ENCODE results near the gene PLEKHO1.
"Not testable (repeated sequence)": the region's sequence is repeated elsewhere in the genome, so short reads cannot be mapped to it uniquely, and the experiment has no call there.

The PLEKHO1 gene

DNA sequence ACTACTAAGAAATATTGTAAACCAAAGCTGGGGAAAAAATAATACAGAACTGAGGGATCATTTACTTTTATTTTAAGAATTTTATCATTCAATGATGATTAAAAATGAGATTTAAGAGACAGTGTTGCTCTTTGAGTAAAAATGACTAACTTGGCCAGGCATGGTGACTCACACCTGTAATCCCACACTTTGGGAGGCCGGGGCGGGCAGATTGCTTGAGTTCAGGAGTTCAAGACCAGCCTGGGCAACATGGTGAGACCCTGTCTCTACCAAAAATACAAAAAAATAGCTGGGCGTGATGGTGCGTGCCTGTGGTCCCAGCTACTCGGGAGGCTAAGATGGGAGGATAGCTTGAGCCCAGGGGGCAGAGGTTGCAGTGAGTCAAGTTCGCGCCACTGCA is 21.8 kb upstream of the PLEKHO1 start:
- Histone ChIP-seq H3K4me2 (ENCODE audit: low read length) (no peak overlapping the region), H3K4me3 (ENCODE audit: low read length) (no peak overlapping the region)

DNA sequence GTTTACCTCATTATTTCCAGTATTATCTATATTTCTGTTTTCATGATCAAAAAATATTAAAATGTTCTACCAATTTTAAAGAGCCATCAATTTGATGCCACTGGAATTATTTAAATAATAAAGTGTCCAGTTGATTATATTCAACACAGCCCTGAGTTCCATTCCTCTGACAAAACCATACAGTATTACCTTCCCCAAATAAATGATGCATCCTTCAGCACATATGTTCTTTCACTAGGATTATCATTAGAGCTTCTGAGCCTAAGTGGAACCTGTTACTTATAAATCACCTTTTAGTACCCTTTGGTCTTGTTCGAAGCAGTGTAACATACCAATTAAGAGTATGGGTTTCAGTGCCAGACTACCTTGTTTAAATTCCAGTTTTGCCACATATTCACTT is 17.3 kb upstream of the PLEKHO1 start:
- Histone ChIP-seq H3K27me3 (ENCODE audit: control insufficient read depth, insufficient read depth, low read length) (no peaks in the 10 kb centered on the region), H3K4me3 (ENCODE audit: low read length) (no peak overlapping the region), H3K9ac (ENCODE audit: low read depth, low read length) (no peak overlapping the region), H3K9me3 (replicated peaks; ENCODE audit: low read length) (no peaks in the 10 kb centered on the region), H3K36me3 (ENCODE audit: insufficient read depth, low read length) (no peaks in the 10 kb centered on the region), H3K4me1 (ENCODE audit: control insufficient read depth, insufficient read depth, low read length) (peaks cover 6% of the 10 kb centered on the region), H3K4me2 (ENCODE audit: low read length) (no peak overlapping the region)

More for the DNA sequence above, 21.8 kb upstream of the PLEKHO1 start:
- no peaks in the 10 kb centered on the region for H3K27me3 ChIP-seq (ENCODE audit: control insufficient read depth, insufficient read depth, low read length)
- H3K4me1 ChIP-seq (ENCODE audit: control insufficient read depth, insufficient read depth, low read length), result no peaks in the 10 kb centered on the region
- H3K9me3 ChIP-seq (replicated peaks; ENCODE audit: low read length), result no peaks in the 10 kb centered on the region
- H3K36me3 ChIP-seq (ENCODE audit: insufficient read depth, low read length), result no peaks in the 10 kb centered on the region
- no peak overlapping the region for H3K9ac ChIP-seq (ENCODE audit: low read depth, low read length)

DNA sequence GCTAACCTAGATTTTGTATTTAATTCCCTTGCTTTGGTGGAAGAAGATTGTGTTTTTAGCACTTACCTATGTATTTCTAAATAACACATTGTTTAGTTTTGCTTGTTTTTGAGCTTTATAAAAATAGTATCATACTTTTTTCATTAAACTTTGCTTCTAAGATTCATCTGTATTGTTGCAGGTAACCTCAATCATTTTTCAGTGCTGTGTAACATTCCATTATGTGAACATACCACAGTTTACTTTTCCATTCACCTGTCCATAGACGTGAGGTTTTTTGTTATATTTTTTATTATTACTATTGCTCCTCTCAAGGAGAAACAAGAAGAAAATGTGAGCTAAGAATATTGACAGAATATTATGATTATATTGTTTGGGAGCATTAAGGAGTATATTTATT is 15.2 kb upstream of the PLEKHO1 start:
- H3K36me3 ChIP-seq (ENCODE audit: insufficient read depth, low read length), result no peaks in the 10 kb centered on the region
- H3K9ac ChIP-seq (ENCODE audit: low read depth, low read length), result no peak overlapping the region
- no peak overlapping the region for H3K4me2 ChIP-seq (ENCODE audit: low read length)
- no peaks in the 10 kb centered on the region for H3K27me3 ChIP-seq (ENCODE audit: control insufficient read depth, insufficient read depth, low read length)
- no peaks in the 10 kb centered on the region for H3K9me3 ChIP-seq (replicated peaks; ENCODE audit: low read length)
- no peak overlapping the region for H3K4me3 ChIP-seq (ENCODE audit: low read length)
- peaks cover 6% of the 10 kb centered on the region for H3K4me1 ChIP-seq (ENCODE audit: control insufficient read depth, insufficient read depth, low read length)

DNA sequence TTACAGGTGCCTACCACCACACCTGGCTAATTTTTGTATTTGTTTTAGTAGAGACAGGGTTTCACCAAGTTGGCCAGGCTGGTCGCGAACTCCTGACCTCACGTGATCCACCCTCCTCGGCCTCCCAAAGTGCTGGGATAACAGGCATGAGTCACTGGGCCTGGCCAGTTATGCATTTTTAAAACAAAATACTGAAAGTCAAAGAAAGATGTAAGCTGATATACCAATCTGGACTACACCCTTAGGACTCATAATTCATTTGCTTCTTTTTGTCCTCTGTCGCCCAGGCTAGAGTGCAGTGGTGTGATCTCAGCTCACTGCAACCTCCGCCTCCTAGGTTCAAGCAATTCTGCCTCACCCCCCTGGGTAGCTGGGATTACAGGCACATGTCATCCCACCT is 14.3 kb upstream of the PLEKHO1 start:
- H3K27me3 ChIP-seq (ENCODE audit: control insufficient read depth, insufficient read depth, low read length); H3K9ac ChIP-seq (ENCODE audit: low read depth, low read length); H3K4me2 ChIP-seq (ENCODE audit: low read length); H3K4me3 ChIP-seq (ENCODE audit: low read length); H3K4me1 ChIP-seq (ENCODE audit: control insufficient read depth, insufficient read depth, low read length); H3K9me3 ChIP-seq (replicated peaks; ENCODE audit: low read length); H3K36me3 ChIP-seq (ENCODE audit: insufficient read depth, low read length): not testable (repeated sequence)

DNA sequence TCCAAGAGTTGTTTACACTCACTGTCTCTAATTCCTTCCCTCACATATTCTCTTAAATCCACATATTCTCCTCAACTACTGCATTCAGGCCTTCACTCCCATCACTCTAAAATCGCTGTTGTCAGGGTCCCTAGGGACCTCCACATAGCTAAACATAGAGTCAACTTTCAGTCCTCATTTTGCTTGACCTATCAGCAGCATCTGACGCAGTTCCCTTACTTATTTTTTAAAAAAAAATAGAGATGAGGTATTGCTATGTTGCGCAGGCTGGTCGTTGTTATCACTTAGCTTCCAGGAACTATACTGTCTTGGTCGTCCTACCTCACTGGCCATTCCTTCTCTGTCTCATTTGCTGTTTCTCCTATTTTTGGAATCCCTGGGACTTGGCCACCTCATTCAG is 11.7 kb upstream of the PLEKHO1 start:
- no peaks in the 10 kb centered on the region for H3K9me3 ChIP-seq (replicated peaks; ENCODE audit: low read length)
- H3K9ac ChIP-seq (ENCODE audit: low read depth, low read length), result no peak overlapping the region
- H3K36me3 ChIP-seq (ENCODE audit: insufficient read depth, low read length), result no peaks in the 10 kb centered on the region
- no peak overlapping the region for H3K4me2 ChIP-seq (ENCODE audit: low read length)
- no peaks in the 10 kb centered on the region for H3K27me3 ChIP-seq (ENCODE audit: control insufficient read depth, insufficient read depth, low read length)
- no peak overlapping the region for H3K4me3 ChIP-seq (ENCODE audit: low read length)
- H3K4me1 ChIP-seq (ENCODE audit: control insufficient read depth, insufficient read depth, low read length), result peaks cover 6% of the 10 kb centered on the region

DNA sequence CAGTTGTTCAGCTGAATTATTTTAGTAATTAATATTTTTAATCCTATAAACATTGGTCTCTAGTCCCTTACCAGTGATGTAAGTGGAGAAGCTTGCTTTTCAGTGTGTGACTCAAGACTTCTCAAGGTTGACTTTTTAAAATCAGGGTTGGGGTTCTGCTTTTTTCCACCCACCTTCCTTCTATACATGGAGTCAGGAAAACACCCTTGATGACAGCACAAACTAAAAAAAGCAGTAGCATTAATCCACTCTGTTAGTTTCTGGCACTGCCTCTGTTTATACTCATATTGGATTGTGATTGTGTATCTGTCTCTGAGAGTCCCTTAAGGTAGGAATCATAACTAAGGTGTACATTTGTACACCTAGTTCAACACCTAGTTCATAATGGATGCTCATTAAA is 8.3 kb upstream of the PLEKHO1 start:
- Histone ChIP-seq H3K27me3 (ENCODE audit: control insufficient read depth, insufficient read depth, low read length) (no peaks in the 10 kb centered on the region), H3K4me3 (ENCODE audit: low read length) (no peak overlapping the region), H3K4me1 (ENCODE audit: control insufficient read depth, insufficient read depth, low read length) (no peaks in the 10 kb centered on the region), H3K9ac (ENCODE audit: low read depth, low read length) (no peak overlapping the region), H3K4me2 (ENCODE audit: low read length) (no peak overlapping the region), H3K9me3 (replicated peaks; ENCODE audit: low read length) (no peaks in the 10 kb centered on the region), H3K36me3 (ENCODE audit: insufficient read depth, low read length) (peaks cover 5% of the 10 kb centered on the region)

DNA sequence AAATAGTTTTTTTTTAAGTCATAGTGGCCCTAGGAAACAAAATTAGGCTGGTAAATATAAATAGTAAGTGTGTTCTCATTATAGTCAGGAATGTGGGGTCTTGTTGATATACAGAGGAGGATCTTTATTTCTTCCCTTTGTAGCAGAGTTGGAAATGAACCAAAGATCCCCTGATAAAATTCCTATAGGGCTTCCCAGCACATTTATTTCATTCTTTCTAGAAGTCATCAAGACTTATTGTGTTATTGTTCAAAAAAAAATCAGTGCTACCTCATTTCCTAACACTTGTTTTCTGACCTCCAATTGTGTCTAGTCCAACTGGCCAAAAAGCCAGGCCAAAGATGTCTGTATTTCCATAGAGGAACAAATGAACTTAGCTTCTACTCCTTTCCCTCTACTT is 7.6 kb upstream of the PLEKHO1 start:
- Histone ChIP-seq H3K36me3 (ENCODE audit: insufficient read depth, low read length) (peaks cover 5% of the 10 kb centered on the region), H3K4me3 (ENCODE audit: low read length) (no peak overlapping the region), H3K4me1 (ENCODE audit: control insufficient read depth, insufficient read depth, low read length) (no peaks in the 10 kb centered on the region), H3K9me3 (replicated peaks; ENCODE audit: low read length) (no peaks in the 10 kb centered on the region), H3K4me2 (ENCODE audit: low read length) (no peak overlapping the region), H3K27me3 (ENCODE audit: control insufficient read depth, insufficient read depth, low read length) (no peaks in the 10 kb centered on the region), H3K9ac (ENCODE audit: low read depth, low read length) (no peak overlapping the region)

DNA sequence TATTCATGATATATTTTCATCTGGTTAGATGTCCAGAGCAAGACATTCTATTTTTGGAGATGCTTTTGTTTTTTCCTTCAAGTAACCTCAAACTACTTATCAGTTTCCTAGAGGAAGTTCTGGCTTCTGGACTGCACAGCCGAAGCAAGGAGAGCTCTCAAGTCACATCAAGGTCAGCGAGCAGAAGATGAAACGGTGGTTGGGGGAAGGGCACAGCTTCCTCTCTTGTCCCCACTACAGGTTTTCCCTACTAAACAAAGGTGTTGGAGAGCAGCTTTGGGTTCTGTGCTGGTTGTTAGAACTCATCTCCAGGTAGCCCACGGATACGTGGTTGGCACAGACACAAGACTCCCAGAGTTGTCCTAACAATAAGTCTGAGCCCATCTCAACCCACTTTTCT is 5.1 kb upstream of the PLEKHO1 start:
- no peak overlapping the region for H3K9ac ChIP-seq (ENCODE audit: low read depth, low read length)

DNA sequence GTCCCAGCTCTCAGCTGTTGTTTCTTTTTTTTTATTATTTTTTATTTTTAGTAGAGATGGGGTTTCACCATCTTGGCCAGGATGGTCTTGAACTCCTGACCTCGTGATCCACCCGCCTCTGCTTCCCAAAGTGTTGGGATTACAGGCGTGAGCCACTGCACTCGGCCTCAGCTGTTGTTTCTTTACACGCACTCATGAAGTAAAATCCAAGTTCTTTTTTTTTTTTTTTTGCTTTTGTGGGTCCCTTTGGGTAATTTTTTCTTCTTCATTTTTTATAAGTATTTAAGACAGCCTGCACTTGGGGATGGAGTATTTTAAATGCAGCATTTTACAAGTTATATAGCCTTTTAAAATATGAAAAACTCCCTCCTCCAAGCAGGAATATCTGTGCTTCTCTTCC is 3.7 kb upstream of the PLEKHO1 start:
- not testable (repeated sequence) for H3K4me3 ChIP-seq (ENCODE audit: low read length); H3K36me3 ChIP-seq (ENCODE audit: insufficient read depth, low read length); H3K9ac ChIP-seq (ENCODE audit: low read depth, low read length); H3K4me2 ChIP-seq (ENCODE audit: low read length); H3K4me1 ChIP-seq (ENCODE audit: control insufficient read depth, insufficient read depth, low read length); H3K27me3 ChIP-seq (ENCODE audit: control insufficient read depth, insufficient read depth, low read length); H3K9me3 ChIP-seq (replicated peaks; ENCODE audit: low read length)

More for the DNA sequence above, 5.1 kb upstream of the PLEKHO1 start:
- peaks cover 5% of the 10 kb centered on the region for H3K36me3 ChIP-seq (ENCODE audit: insufficient read depth, low read length)
- H3K27me3 ChIP-seq (ENCODE audit: control insufficient read depth, insufficient read depth, low read length), result no peaks in the 10 kb centered on the region
- no peak overlapping the region for H3K4me2 ChIP-seq (ENCODE audit: low read length)
- H3K4me3 ChIP-seq (ENCODE audit: low read length), result no peak overlapping the region
- H3K9me3 ChIP-seq (replicated peaks; ENCODE audit: low read length), result no peaks in the 10 kb centered on the region
- H3K4me1 ChIP-seq (ENCODE audit: control insufficient read depth, insufficient read depth, low read length), result peaks cover 5% of the 10 kb centered on the region

DNA sequence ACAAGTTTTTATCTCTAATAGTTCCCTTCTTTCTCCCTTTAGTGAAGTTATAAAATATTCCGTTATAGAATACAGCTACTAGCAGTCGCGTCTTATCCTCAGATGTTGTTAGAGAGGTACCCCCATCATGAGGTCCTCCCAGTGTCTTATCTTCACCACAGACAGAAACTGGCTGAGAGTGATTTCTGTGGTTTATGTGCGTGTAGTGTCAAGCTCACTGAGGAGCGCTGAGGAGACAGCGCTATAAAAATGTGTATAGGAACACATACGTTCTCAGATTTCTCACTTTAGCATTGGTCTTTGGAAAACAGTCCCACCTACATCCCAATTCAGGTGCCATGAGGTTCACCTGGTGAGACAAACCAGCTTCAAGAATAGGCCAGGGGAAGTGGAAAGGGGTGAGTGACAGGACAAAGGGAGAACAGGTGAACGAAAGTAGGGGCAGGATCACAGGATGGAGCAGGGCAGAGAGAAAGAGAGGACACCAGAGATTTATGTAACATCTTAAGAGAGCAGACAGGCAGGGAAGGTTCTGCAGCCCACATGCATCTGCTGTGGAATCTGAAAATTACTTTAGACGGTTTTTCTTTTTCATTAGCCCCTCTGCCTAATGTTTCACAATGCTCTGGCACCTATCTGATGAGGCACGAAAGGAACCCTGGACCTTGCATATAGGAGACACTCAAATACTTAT is 2.7 kb upstream of the PLEKHO1 start:
- peaks cover 14% of the 10 kb centered on the region for H3K4me1 ChIP-seq (ENCODE audit: control insufficient read depth, insufficient read depth, low read length)
- no peak overlapping the region for H3K4me3 ChIP-seq (ENCODE audit: low read length)
- H3K9ac ChIP-seq (ENCODE audit: low read depth, low read length), result no peak overlapping the region
- H3K36me3 ChIP-seq (ENCODE audit: insufficient read depth, low read length), result peaks cover 12% of the 10 kb centered on the region
- no peak overlapping the region for H3K4me2 ChIP-seq (ENCODE audit: low read length)
- H3K9me3 ChIP-seq (replicated peaks; ENCODE audit: low read length), result no peaks in the 10 kb centered on the region
- no peaks in the 10 kb centered on the region for H3K27me3 ChIP-seq (ENCODE audit: control insufficient read depth, insufficient read depth, low read length)

DNA sequence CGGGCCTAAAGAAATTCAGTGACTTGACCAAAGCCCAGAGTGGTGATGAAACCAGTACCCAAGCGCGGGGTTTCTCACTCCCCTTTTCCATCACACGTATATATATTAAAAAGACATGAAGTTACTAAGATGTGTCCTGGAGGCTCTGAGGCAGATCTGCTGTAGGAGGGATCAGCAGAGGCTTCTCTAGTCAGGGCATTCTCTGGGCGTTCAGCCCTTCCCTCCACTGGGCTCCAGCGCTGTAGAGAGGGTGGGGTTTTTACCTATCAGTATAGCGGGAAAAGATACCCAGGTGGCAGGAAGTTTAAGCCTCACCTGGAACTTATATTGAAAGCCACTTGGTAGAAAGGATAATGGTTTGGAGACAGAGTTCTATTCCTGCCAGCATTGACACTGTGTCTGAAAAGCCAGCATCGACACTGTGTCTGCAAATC is 862 bp upstream of the PLEKHO1 start:
- Histone ChIP-seq H3K36me3 (ENCODE audit: insufficient read depth, low read length) (peaks cover 20% of the 10 kb centered on the region), H3K4me2 (ENCODE audit: low read length) (peak overlapping the region; percentile 96), H3K9me3 (replicated peaks; ENCODE audit: low read length) (no peaks in the 10 kb centered on the region), H3K4me1 (ENCODE audit: control insufficient read depth, insufficient read depth, low read length) (peaks cover 32% of the 10 kb centered on the region), H3K27me3 (ENCODE audit: control insufficient read depth, insufficient read depth, low read length) (no peaks in the 10 kb centered on the region), H3K4me3 (ENCODE audit: low read length) (peak overlapping the region; percentile 88), H3K9ac (ENCODE audit: low read depth, low read length) (peak overlapping the region; percentile 90)

All from skeletal muscle satellite cell (primary cell).